Ishikawa (cell line): ENCODE data around the gene GAST.

Source experiments
- CEBPB ChIP-seq: IDR thresholded peaks from 2 replicates; pipeline ENCODE4 v1.6.1; 2012
- CREB1 ChIP-seq: IDR thresholded peaks from 2 replicates; pipeline ENCODE4 v1.6.1; 2012; ENCODE audit warnings: low read depth
- EGR1 ChIP-seq: IDR thresholded peaks from 2 replicates; pipeline ENCODE4 v1.6.1; 2012
- EP300 ChIP-seq: IDR thresholded peaks from 2 replicates; pipeline ENCODE4 v1.6.1; 2012; ENCODE audit warnings: borderline replicate concordance
- FOXM1 ChIP-seq: IDR thresholded peaks from 2 replicates; pipeline ENCODE4 v1.6.1; 2012; ENCODE audit warnings: low read depth, borderline replicate concordance
- NFIC ChIP-seq: IDR thresholded peaks from 2 replicates; pipeline ENCODE4 v1.6.1; 2012
- RAD21 ChIP-seq: IDR thresholded peaks from 2 replicates; pipeline ENCODE4 v1.6.1; 2012; ENCODE audit warnings: low read depth
- TAF1 ChIP-seq: IDR thresholded peaks from 2 replicates; pipeline ENCODE4 v1.6.1; 2012; ENCODE audit warnings: low read depth, mild to moderate bottlenecking
- TCF12 ChIP-seq: IDR thresholded peaks from 2 replicates; pipeline ENCODE4 v1.6.1; 2012; ENCODE audit warnings: low read depth
- TEAD4 ChIP-seq: IDR thresholded peaks from 2 replicates; pipeline ENCODE4 v1.6.1; 2012
- YY1 ChIP-seq: IDR thresholded peaks from 2 replicates; pipeline ENCODE4 v1.6.1; 2012; ENCODE audit warnings: low read depth
- ZBTB7A ChIP-seq: IDR thresholded peaks from 2 replicates; pipeline ENCODE4 v1.6.1; 2012; ENCODE audit warnings: low read depth
- TF ChIP-seq, protein P1 (sequence below): IDR thresholded peaks from 2 replicates; pipeline ENCODE4 v1.6.1; 2012; ENCODE audit warnings: low read depth, mild to moderate bottlenecking
- TF ChIP-seq, protein P2 (sequence below): IDR thresholded peaks from 2 replicates; pipeline ENCODE4 v1.6.1; 2012
- TF ChIP-seq, protein P3 (sequence below): IDR thresholded peaks from 2 replicates; pipeline ENCODE4 v1.6.1; 2012

GAST gene

DNA sequence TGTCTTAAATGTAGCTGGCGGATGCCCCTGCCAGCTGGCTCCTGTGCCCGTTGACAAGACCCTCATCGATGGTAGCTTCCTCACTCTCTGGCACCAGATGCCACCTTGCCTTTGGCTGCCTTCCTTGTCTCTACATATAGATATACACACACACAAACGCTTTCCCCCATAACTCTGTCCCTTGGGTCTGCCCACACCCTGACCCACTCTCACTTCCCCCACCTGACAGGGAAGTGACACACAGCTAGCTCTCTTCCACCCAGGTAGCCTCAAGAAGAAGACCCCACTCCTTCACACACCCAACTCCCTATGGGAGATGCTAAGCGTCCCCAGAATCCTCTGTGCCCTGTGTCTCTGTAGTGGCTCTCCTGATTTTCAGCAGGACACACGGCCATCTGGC lies 48.7 kb downstream of the GAST start:
- TF ChIP-seq TAF1 (no peak), EGR1 (no peak), TCF12 (no peak)

DNA sequence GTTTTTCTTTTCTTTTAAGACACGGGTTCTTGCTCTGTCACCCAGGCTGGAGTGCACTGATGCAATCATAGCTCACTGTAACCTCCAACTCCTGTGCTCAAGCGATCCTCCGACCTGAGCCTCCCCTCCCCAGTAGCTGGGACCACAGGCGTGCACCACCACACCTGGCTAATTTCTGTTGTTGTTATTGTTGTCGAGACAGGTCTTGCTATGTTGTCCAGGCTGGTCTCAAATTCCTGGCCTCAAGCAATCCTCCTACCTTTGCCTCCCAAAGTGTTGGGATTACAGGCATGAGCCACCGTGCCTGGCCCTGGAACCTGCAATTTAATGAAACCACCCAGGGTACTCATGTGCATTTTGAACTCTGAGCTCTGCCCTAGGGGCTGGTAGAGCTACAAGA lies 50.3 kb downstream of the GAST start:
- no peak for TF ChIP-seq YY1
- no peak for TF ChIP-seq RAD21
- TF ChIP-seq, protein P1, sequence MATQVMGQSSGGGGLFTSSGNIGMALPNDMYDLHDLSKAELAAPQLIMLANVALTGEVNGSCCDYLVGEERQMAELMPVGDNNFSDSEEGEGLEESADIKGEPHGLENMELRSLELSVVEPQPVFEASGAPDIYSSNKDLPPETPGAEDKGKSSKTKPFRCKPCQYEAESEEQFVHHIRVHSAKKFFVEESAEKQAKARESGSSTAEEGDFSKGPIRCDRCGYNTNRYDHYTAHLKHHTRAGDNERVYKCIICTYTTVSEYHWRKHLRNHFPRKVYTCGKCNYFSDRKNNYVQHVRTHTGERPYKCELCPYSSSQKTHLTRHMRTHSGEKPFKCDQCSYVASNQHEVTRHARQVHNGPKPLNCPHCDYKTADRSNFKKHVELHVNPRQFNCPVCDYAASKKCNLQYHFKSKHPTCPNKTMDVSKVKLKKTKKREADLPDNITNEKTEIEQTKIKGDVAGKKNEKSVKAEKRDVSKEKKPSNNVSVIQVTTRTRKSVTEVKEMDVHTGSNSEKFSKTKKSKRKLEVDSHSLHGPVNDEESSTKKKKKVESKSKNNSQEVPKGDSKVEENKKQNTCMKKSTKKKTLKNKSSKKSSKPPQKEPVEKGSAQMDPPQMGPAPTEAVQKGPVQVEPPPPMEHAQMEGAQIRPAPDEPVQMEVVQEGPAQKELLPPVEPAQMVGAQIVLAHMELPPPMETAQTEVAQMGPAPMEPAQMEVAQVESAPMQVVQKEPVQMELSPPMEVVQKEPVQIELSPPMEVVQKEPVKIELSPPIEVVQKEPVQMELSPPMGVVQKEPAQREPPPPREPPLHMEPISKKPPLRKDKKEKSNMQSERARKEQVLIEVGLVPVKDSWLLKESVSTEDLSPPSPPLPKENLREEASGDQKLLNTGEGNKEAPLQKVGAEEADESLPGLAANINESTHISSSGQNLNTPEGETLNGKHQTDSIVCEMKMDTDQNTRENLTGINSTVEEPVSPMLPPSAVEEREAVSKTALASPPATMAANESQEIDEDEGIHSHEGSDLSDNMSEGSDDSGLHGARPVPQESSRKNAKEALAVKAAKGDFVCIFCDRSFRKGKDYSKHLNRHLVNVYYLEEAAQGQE: no peak
- TF ChIP-seq CEBPB: no peak
- no peak for TF ChIP-seq ZBTB7A
- no peak for TF ChIP-seq EP300
- no peak for TF ChIP-seq CREB1
- TF ChIP-seq TAF1: no peak
- TF ChIP-seq NFIC: no peak
- TF ChIP-seq, protein P2, sequence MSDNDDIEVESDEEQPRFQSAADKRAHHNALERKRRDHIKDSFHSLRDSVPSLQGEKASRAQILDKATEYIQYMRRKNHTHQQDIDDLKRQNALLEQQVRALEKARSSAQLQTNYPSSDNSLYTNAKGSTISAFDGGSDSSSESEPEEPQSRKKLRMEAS: no peak
- no peak for TF ChIP-seq TEAD4
- TF ChIP-seq EGR1: no peak
- no peak for TF ChIP-seq FOXM1

DNA sequence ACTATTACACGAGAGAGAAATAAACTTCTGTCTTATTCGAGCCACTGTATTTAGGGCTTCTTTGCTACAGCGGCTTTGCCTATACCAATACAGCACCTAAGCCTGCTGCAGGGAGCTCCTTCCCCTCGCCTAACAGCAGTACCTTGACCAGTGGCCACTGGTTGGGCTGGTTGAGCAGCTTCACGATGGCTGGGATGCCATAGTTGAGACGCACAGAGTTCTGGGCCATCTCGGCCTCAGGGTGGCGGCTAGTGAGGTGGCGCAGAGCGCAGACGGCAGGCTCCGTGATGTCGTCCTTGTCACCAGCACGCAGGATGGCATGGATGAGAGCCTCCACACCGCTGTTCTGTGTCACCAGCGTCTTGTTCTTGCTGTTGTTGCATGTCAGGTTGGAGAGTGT lies 50.7 kb downstream of the GAST start:
- TF ChIP-seq FOXM1: no peak
- TF ChIP-seq TAF1: no peak
- no peak for TF ChIP-seq EP300
- TF ChIP-seq, protein P2: no peak
- TF ChIP-seq CEBPB: no peak
- TF ChIP-seq, protein P1: no peak
- TF ChIP-seq CREB1: no peak
- TF ChIP-seq ZBTB7A: no peak
- no peak for TF ChIP-seq YY1
- no peak for TF ChIP-seq RAD21
- no peak for TF ChIP-seq TCF12
- no peak for TF ChIP-seq EGR1
- no peak for TF ChIP-seq NFIC

DNA sequence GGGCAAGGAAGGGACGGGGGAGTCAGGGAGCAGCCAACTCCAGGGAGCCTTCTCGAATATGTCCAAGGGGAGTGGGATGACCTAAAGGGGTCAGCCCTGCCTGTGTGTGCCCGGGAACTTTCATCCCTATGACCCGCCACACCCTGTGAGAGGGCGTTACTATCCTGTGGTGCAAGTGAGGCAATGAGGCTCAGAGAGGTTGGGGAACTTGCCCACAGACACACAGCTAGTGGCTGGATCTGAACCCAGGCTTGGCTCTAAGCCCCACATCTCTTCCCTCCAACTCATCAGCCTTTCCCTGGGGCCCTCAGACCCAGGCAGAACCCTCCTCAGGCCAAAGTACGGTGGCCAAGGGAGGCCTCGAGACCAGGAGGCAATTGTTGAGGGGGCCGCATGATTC lies 51.2 kb downstream of the GAST start:
- no peak for TF ChIP-seq TCF12
- TF ChIP-seq, protein P3, sequence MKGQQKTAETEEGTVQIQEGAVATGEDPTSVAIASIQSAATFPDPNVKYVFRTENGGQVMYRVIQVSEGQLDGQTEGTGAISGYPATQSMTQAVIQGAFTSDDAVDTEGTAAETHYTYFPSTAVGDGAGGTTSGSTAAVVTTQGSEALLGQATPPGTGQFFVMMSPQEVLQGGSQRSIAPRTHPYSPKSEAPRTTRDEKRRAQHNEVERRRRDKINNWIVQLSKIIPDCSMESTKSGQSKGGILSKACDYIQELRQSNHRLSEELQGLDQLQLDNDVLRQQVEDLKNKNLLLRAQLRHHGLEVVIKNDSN: no peak
- TF ChIP-seq, protein P1: no peak
- TF ChIP-seq, protein P2: no peak
- no peak for TF ChIP-seq EGR1
- no peak for TF ChIP-seq RAD21
- no peak for TF ChIP-seq CEBPB
- no peak for TF ChIP-seq TAF1
- TF ChIP-seq TEAD4: no peak
- TF ChIP-seq NFIC: no peak
- no peak for TF ChIP-seq EP300
- TF ChIP-seq FOXM1: no peak
- TF ChIP-seq YY1: no peak
- no peak for TF ChIP-seq ZBTB7A
- no peak for TF ChIP-seq CREB1
